HG03135 (cell line): Measurements from ENCODE around the gene FAM131A.

Experiments used
- ATAC-seq: cut with Tn5 transposase; IDR thresholded peaks from one replicate; pipeline ENCODE4 v1.9.1; 2021; ENCODE audit warnings: mild to moderate bottlenecking, moderate library complexity; ENCODE audit not compliant: unreplicated experiment

FAM131A gene, protein sequence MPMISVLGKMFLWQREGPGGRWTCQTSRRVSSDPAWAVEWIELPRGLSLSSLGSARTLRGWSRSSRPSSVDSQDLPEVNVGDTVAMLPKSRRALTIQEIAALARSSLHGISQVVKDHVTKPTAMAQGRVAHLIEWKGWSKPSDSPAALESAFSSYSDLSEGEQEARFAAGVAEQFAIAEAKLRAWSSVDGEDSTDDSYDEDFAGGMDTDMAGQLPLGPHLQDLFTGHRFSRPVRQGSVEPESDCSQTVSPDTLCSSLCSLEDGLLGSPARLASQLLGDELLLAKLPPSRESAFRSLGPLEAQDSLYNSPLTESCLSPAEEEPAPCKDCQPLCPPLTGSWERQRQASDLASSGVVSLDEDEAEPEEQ

DNA sequence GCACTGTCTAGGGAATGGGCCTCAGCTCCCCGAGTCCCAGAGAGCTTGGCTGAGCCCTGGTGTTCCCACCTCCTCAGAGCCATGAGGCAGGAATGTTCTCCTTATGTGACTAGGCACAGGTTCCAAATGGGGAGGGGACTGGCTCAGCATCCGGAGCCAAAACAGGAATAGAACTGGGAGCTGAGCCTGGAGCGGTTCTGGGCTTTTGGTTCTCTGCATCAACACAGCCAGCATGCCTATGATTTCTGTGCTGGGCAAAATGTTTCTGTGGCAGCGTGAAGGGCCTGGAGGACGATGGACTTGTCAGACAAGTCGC, at the start of gene FAM131A:
TSS of gene FAM131A (plus strand) at position 202 of the 316 bp plus-strand sequence. CDS start at position 233, 31 bp downstream.
- no peak for ATAC-seq

DNA sequence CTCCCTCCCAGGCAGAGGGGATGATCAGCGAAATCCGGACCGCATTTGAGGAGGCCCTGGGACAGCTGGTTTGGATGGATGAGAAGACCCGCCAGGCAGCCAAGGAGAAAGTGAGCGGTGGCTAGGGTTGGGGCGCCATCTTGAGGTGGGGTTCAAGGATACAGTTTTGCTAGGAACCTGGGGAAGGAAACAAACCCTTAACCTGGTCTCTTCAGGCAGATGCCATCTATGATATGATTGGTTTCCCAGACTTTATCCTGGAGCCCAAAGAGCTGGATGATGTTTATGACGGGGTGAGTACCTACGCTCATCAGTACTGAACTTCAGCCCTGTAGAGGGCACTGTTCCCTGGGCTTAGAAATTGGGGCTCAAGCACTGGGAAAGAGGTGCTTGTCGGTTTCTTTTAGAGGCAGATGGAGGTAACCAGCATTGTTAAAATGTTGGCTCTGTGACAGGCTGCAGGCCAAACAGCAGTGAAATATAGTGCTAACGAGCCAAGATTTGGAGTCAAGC, 47.9 kb upstream of the FAM131A start:
- no peak for ATAC-seq

GRCh38 chr3:184290331-184290730, 47.1 kb upstream of the FAM131A start:
- ATAC-seq = no peak

GRCh38 chr3:184291044-184291737, 46.2 kb upstream of the FAM131A start:
- ATAC-seq = no peak

DNA sequence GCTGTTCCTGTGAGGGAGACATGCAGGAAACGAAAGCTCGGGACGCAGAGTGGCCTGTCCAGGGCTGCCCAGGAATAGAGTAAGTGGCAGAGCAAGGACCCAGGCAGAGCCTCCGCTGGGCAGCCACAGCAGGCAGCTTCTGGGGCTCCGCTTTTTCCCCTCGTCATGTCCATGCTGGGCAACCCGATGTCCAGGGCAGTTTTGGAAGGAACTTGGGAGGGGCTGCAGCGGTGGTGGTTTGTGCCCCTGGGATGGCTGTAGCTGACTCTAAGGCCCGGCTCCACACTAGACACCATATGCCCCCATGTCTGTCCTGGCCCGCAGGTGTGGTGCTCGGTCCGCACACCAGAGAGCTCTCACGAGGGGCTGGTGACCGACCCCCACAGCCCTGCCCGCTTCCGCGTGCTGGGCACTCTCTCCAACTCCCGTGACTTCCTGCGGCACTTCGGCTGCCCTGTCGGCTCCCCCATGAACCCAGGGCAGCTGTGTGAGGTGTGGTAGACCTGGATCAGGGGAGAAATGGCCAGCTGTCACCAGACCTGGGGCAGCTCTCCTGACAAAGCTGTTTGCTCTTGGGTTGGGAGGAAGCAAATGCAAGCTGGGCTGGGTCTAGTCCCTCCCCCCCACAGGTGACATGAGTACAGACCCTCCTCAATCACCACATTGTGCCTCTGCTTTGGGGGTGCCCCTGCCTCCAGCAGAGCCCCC, 45.5 kb upstream of the FAM131A start:
- no peak for ATAC-seq

DNA sequence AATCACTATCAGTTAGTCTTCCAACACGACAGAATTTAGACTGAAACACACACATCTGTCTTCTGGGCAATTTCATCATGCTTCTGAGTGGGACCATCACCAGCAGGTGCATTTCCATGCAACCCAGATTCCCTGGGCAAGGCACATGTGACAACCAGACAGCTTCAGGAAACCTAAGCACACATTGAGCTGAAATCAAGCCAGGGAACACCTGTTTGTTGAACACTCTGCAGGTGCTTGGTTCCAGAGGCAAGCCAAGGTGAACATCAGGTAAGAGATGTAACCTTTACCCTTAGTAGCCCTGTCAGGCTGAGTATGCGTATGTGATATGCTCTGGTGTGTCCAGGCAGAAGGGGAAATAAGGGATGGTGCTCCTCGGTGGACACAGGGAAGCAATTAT, 41.6 kb upstream of the FAM131A start:
- no peak for ATAC-seq

DNA sequence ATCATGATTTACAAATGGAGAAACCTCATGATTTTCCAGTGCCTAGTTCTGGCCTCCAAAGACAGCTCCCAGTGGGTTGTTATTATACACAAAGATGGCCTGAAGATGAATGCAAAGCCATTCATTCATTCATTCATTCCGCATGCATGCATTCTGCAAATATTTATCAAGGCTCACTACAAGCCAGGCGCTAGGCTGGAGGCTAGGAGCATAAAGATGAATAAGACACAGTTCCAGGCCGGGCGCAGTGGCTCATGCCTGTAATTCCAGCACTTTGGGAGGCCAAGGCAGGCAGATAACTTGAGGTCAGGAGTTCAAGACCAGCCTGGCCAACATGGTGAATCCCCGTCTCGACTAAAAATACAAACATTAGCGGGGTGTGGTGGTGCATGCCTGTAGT, 40.8 kb upstream of the FAM131A start:
- no peak for ATAC-seq

DNA sequence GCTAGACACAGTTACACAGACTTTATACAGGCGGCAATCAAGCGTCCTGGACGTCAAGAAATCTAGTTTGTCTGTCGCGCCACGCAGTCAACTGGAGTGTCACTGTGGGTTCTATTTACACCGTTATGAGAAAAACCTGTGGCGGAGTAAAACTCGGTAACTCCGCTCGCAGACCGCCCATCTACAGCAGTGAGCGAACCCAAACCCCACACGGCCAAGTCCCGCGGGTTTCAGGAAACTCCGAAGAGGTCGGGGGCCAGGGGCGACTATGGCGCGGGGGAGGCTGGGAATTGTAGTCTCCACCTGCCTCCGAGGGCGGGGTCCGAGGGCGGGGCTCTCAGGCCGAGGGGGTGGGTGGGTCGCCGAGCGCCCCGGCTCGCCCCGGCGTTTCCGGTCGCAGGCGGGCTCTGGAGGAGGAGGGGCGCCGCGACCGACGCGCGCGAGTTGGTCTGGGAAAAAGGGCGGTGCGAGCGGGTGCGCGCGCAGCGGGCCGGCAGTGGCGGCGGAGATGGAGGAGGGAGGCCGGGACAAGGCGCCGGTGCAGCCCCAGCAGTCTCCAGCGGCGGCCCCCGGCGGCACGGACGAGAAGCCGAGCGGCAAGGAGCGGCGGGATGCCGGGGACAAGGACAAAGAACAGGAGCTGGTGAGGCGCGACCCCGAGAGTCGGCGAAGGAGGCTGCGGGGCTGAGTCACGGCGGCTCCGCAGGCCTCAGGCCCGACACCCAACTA, 38.5 kb upstream of the FAM131A start, which contains the start of gene PSMD2:
TSS of gene PSMD2 (plus strand) at position 483 of the 729 bp plus-strand sequence. CDS start at position 509, 26 bp downstream.
- peak; percentile 92 for ATAC-seq

DNA sequence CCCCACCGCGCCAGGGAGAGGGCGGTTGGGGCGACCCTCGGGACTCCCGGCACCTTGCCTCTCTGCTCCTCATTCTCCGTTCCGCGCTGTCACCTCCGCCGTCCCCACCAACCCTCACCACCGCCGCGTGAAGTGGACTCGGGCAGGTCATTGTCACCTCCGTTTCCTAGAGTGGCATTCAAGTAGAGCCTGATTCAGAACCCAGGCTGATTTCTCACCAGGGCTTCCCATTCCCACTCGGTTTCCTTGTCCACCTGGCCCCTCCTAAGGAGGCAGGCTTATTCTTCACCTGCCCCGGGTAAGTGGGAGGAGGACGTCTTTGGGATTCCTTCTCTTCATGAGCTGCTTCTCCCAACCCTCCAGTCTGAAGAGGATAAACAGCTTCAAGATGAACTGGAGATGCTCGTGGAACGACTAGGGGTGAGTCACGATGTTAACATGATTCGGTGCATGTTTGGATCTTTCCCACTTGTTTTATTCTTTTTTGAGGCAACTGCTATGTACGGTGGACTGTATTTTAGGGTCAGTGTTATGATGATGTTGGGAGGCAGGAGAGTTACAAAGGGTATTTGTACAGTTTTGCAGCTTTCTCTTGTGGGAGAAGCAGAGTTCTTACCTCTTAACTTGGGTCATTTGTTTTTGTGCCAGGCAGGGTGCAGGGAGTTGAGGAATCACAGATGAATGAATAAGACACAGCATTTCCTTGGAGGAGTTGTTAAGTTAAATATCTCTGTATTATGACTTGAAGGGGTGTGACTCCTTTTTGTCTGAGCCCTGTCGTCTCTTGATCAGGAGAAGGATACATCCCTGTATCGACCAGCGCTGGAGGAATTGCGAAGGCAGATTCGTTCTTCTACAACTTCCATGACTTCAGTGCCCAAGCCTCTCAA, 37.7 kb upstream of the FAM131A start:
- ATAC-seq = no peak

DNA sequence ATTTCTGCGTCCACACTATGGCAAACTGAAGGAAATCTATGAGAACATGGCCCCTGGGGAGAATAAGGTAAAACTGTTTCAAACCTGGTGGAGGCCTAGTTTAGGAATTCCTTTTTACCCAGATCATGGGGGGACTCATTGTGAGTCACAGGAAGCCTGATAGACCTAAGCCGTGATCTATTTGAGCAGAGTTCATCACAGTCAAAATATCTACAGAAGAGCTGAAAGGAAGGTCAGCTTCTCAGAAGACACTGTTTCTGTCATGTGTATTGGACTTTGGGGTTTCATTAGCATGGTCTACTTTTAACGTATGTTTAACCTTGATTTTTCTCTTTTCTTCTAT, 37.1 kb upstream of the FAM131A start:
- ATAC-seq = no peak

- no peak for ATAC-seq
Measured at GRCh38 chr3:184305577-184305976, 31.8 kb upstream of the FAM131A start.

DNA sequence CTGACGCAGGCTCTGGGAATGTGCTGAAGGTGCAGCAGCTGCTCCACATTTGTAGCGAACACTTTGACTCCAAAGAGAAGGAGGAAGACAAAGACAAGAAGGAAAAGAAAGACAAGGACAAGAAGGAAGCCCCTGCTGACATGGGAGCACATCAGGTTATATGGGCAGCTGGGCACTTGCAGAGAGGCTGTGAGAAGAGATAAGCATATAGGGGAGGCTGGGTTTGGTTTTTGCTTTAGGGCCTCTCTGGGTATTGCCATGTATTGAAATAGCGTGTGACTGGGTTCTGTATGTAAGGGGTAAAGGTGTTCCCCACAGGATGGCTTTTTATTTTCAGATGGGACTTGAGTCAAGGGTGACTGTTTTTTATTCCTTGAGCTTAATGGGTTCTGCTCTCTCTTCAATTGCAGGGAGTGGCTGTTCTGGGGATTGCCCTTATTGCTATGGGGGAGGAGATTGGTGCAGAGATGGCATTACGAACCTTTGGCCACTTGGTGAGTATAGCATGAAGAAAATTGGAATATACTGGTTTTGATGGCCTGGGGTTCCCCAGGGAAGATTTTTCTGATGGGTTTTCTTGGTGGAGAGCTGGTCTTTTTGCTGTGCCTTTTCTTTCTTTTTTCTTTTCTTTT, 30.9 kb upstream of the FAM131A start:
- ATAC-seq = no peak

DNA sequence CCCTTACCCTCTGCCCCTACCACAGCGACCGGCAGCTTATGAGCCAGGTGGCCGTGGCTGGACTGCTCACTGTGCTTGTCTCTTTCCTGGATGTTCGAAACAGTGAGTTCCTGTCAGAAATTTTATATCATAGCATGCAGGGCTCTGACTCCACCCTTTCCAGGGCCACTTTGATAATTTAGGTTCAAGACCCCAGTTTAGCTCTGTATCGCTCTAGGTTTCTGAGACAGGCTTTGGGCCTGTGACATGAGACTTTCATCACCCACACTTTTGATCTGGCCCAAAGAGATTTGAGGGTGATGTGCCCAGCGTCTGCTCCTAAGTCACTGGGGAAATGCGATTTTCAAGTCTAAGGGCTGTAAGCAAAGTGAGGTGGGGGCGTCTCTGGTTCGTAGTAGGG, 29.5 kb upstream of the FAM131A start:
- ATAC-seq = no peak

DNA sequence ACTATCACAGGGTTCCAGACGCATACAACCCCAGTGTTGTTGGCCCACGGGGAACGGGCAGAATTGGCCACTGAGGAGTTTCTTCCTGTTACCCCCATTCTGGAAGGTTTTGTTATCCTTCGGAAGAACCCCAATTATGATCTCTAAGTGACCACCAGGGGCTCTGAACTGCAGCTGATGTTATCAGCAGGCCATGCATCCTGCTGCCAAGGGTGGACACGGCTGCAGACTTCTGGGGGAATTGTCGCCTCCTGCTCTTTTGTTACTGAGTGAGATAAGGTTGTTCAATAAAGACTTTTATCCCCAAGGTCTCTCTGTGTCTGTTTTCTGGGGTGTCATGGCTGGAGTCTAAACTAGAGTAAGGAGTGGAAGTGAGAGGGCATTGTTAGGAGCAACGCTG, 28.7 kb upstream of the FAM131A start:
- no peak for ATAC-seq

DNA sequence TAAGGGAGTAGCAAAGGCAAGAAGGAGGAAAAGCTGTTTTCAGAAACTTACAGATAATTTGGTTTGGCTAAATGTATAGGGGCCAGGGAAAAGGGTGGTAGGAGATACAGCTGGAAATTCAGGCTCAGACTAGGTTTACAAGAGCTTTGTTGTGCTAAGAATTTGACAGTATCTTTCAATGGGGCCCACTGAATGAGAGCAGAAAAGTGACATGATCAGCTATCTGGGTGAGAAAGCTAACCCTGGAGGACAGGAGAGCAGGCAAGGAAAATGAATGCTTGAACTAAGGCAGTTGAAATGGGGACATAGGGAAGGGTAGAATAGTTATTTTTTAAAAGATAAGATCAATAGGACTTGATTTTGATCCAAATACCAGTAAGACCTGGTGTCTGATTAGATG, 25.8 kb upstream of the FAM131A start:
- no peak for ATAC-seq

DNA sequence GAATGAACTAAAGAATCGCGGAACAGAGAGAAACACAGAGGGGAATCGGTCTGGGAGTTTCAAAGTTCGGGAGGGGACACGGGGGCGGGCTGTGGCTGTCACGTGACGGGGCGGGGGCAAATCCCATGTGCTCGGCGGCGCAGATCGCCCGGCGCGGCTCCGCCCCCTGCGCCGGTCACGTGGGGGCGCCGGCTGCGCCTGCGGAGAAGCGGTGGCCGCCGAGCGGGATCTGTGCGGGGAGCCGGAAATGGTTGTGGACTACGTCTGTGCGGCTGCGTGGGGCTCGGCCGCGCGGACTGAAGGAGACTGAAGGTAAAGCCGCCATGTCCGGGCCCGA, 23.1 kb upstream of the FAM131A start, which contains the start of gene EIF4G1:
TSS of gene EIF4G1 (plus strand) at position 244 of the 337 bp plus-strand sequence. CDS start 1,191 bp downstream, outside the sequence.
- peak; percentile 84 for ATAC-seq

DNA sequence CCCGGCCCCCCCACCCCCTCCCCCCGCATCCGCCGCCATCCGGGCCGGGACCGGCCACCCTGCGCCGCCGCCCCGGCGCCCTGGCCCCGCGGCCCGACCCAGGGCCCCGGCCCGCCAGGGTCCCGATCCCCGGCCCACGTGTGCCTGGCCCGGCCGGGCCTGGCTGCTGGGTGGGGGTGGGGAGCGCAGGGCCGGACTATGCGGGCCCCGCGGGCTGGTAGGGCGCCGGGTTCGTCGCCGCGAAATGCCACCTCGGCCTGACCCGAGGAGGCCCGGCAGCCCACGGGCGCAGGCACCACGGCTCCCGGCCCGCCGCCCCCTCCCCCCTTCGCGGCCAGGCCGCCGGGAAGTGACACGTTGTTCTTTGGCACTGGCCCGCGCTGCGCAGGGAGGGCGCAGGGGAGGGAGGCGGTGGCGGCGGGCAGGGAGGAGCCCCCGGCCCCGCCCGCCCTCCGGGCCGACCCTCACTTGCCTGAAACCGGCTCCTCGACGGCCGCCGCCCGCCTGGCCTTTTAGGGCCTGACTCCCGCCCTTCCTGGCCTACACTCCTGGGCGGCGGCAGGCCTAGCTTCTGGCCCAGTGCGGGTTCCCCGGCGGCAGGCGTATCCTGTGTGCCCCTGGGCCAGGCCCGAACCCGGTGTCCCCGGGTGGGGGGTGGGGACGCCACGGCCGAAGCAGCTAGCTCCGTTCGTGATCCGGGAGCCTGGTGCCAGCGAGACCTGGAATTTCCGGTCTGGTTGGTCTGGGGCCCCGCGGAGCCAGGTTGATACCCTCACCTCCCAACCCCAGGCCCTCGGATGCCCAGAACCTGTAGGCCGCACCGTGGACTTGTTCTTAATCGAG, 22.5 kb upstream of the FAM131A start:
- ATAC-seq = peak; percentile 36

DNA sequence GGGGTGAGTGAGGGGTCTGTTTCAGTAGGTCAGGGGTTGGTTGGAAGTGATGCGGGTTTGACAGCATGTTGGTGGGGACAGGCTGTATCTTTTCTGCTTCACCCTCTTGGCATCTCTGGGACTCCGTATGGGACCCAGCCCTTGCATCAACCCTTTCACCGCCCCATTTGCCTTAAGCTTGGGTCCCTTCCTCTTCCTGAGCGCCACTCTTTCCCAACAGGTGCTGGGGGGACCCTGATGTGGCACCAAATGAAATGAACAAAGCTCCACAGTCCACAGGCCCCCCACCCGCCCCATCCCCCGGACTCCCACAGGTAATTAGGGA, 21.9 kb upstream of the FAM131A start:
- ATAC-seq = no peak
